ENCODE measurements around the gene PLBD2. TPM values are rescaled to one million over a fixed set of nuclear protein-coding genes. Genes with fewer than 3 reads are reported as not detected.

The PLBD2 gene
- total RNA-seq, 1 experiment from 2014 or later: 18.8 TPM

DNA sequence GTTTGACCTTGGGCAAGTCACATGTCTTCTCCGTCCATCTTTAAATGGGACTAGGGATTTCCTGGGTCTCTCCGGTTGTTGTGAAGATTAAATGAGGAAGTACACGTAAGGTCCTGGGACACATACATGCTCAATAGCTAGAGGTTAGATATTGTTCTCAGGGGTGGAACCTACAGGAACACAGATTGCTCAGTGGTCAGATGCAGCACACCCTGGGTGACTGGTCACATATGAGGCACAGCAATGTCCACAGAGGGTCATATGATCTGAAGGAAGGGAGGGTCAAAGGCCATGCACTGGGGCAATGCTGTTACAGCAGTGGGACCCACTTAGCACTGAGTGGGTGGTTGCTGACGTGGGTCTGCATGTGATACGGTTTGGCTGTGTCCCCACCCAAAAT lies 12.0 kb upstream of the PLBD2 start:
- POLR2A ChIA-PET (ENCODE audit: unreplicated experiment): no interaction called here
- TF ChIP-seq, protein P1, sequence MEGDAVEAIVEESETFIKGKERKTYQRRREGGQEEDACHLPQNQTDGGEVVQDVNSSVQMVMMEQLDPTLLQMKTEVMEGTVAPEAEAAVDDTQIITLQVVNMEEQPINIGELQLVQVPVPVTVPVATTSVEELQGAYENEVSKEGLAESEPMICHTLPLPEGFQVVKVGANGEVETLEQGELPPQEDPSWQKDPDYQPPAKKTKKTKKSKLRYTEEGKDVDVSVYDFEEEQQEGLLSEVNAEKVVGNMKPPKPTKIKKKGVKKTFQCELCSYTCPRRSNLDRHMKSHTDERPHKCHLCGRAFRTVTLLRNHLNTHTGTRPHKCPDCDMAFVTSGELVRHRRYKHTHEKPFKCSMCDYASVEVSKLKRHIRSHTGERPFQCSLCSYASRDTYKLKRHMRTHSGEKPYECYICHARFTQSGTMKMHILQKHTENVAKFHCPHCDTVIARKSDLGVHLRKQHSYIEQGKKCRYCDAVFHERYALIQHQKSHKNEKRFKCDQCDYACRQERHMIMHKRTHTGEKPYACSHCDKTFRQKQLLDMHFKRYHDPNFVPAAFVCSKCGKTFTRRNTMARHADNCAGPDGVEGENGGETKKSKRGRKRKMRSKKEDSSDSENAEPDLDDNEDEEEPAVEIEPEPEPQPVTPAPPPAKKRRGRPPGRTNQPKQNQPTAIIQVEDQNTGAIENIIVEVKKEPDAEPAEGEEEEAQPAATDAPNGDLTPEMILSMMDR (conservative IDR thresholded peaks at IDR 0.05; ENCODE audit: low read depth, low read length): no peak
- TF ChIP-seq EZH2 (IDR thresholded peaks at IDR 0.05; ENCODE audit: low read length, unreplicated experiment) (no peak), EZH2phosphoT487 (IDR thresholded peaks at IDR 0.05; ENCODE audit: borderline replicate concordance, low read length) (no peak)
- Histone ChIP-seq H3K9me3 (ENCODE audit: low read length) (no peaks in the 10 kb centered on the region), H2AFZ (ENCODE audit: low read length) (no peak overlapping the region), H3K4me1 (ENCODE audit: insufficient read depth, low read length) (no peaks in the 10 kb centered on the region), H4K20me1 (ENCODE audit: low read length) (no peaks in the 10 kb centered on the region), H3F3A (ENCODE audit: low read length, unreplicated experiment) (no peaks in the 10 kb centered on the region), H3K27me3 (ENCODE audit: low read length) (no peaks in the 10 kb centered on the region), H3K79me2 (ENCODE audit: low read length) (no peaks in the 10 kb centered on the region), H3K9ac (ENCODE audit: low read length) (no peak overlapping the region), H3K4me2 (ENCODE audit: low read length) (no peak overlapping the region), H3K27ac (ENCODE audit: low read length) (no peak overlapping the region), H3K36me3 (ENCODE audit: low read depth, low read length) (no peaks in the 10 kb centered on the region), H3K9me2 (replicated peaks; ENCODE audit: low read length) (no peaks in the 10 kb centered on the region), H3K4me3 (ENCODE audit: low read length) (no peak overlapping the region)
- intact Hi-C loops (cut with micrococcal nuclease): no loop called here
- CTCF ChIA-PET: no interaction called here
- BruUV-seq (replicated peaks): no TSS peak
- ATAC-seq (no peak), DNase-seq (no peak)

DNA sequence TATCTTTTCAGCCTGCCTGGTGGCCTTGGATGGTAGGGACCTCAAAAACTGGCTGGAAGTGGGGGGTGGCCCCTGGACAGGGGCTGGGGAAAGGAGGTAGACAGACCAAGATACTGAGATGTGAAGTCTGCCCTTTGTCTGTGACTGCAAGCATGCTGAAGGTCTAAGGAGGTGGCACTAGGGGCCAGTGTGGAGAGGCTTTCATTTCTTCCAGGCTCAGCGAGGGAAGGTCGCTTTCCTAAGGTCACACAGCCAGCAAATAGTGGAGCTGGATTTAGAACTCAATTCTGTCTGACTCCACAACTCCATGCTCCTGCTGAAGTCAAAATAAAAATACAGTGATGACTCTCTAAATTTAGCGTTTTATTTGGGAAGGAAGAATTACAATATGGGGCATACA lies 11.3 kb upstream of the PLBD2 start:
- no peaks in the 10 kb centered on the region for H3K9me3 ChIP-seq (ENCODE audit: low read length)
- no peak overlapping the region for H3K4me3 ChIP-seq (ENCODE audit: low read length)
- H3K9ac ChIP-seq (ENCODE audit: low read length): no peak overlapping the region
- no peaks in the 10 kb centered on the region for H3K27me3 ChIP-seq (ENCODE audit: low read length)
- no peaks in the 10 kb centered on the region for H3F3A ChIP-seq (ENCODE audit: low read length, unreplicated experiment)
- H4K20me1 ChIP-seq (ENCODE audit: low read length): no peaks in the 10 kb centered on the region
- ChIA-PET CTCF (interaction anchor here (0.7 kb wide), 1 partner anchor 33 kb away, joined by 3 read pairs; no protein-coding TSS in a partner anchor), POLR2A (ENCODE audit: unreplicated experiment) (no interaction called here)
- no TSS peak for BruUV-seq (replicated peaks)
- DNase-seq (no peak), ATAC-seq (peak; percentile 38; the same call in 1 of the 2 replicates)
- H3K27ac ChIP-seq (ENCODE audit: low read length): no peak overlapping the region
- TF ChIP-seq, protein P1 (conservative IDR thresholded peaks at IDR 0.05; ENCODE audit: low read depth, low read length): no peak
- no peak for TF ChIP-seq EZH2phosphoT487 (IDR thresholded peaks at IDR 0.05; ENCODE audit: borderline replicate concordance, low read length)
- TF ChIP-seq EZH2 (IDR thresholded peaks at IDR 0.05; ENCODE audit: low read length, unreplicated experiment): no peak
- H3K79me2 ChIP-seq (ENCODE audit: low read length): no peaks in the 10 kb centered on the region
- intact Hi-C loops (cut with micrococcal nuclease): no loop called here
- no peaks in the 10 kb centered on the region for H3K4me1 ChIP-seq (ENCODE audit: insufficient read depth, low read length)
- no peaks in the 10 kb centered on the region for H3K36me3 ChIP-seq (ENCODE audit: low read depth, low read length)
- H3K9me2 ChIP-seq (replicated peaks; ENCODE audit: low read length): no peaks in the 10 kb centered on the region
- H3K4me2 ChIP-seq (ENCODE audit: low read length): no peak overlapping the region
- H2AFZ ChIP-seq (ENCODE audit: low read length): no peak overlapping the region

DNA sequence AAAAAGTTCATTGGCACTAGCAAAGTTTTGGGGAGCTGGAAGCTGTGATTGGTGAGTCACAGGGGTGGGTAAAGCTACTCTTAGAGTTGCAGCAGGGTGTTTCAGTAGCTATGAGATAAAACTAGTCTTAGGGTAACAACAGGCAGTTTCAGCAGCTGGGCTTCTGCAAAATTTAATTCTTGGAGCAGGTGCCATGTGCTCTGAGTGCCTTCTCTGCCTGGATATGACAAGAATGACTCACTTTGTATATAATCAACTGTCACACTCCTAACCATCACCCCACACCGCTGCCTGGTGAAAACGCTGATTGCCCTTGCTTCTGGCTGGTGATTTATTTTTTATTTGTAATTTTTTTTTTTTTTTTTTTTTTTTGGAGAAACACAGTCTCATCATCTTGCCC lies 10.5 kb upstream of the PLBD2 start:
- H3K27ac ChIP-seq (ENCODE audit: low read length): no peak overlapping the region
- ChIA-PET CTCF (interaction anchor here (0.6 kb wide), 1 partner anchor 31 kb away, joined by 4 read pairs; no protein-coding TSS in a partner anchor), POLR2A (ENCODE audit: unreplicated experiment) (no interaction called here)
- no TSS peak for BruUV-seq (replicated peaks)
- no peaks in the 10 kb centered on the region for H4K20me1 ChIP-seq (ENCODE audit: low read length)
- H3K9me2 ChIP-seq (replicated peaks; ENCODE audit: low read length): no peaks in the 10 kb centered on the region
- no peaks in the 10 kb centered on the region for H3K9me3 ChIP-seq (ENCODE audit: low read length)
- no peak overlapping the region for H2AFZ ChIP-seq (ENCODE audit: low read length)
- DNase-seq (no peak), ATAC-seq (no peak)
- H3K36me3 ChIP-seq (ENCODE audit: low read depth, low read length): no peaks in the 10 kb centered on the region
- H3F3A ChIP-seq (ENCODE audit: low read length, unreplicated experiment): no peaks in the 10 kb centered on the region
- H3K4me2 ChIP-seq (ENCODE audit: low read length): no peak overlapping the region
- no peaks in the 10 kb centered on the region for H3K27me3 ChIP-seq (ENCODE audit: low read length)
- no peaks in the 10 kb centered on the region for H3K79me2 ChIP-seq (ENCODE audit: low read length)
- intact Hi-C loops (cut with micrococcal nuclease): no loop called here
- no peaks in the 10 kb centered on the region for H3K4me1 ChIP-seq (ENCODE audit: insufficient read depth, low read length)
- no peak overlapping the region for H3K9ac ChIP-seq (ENCODE audit: low read length)
- TF ChIP-seq, protein P1 (conservative IDR thresholded peaks at IDR 0.05; ENCODE audit: low read depth, low read length): no peak
- TF ChIP-seq EZH2phosphoT487 (IDR thresholded peaks at IDR 0.05; ENCODE audit: borderline replicate concordance, low read length) (no peak), EZH2 (IDR thresholded peaks at IDR 0.05; ENCODE audit: low read length, unreplicated experiment) (no peak)
- no peak overlapping the region for H3K4me3 ChIP-seq (ENCODE audit: low read length)
